ENCODE data around the gene ZNF362.

ZNF362 gene

GRCh38 chr1:33244143-33244808 lies 12.0 kb upstream of the ZNF362 start:
- DNase-seq (ENCODE audit: low spot score) = no peak
- in situ Hi-C loops (cut with MboI; ENCODE audit: low sequenced_read_pairs, unreplicated experiment) = no loop called here
- no peak for TF ChIP-seq CTCF (IDR thresholded peaks at IDR 0.05; ENCODE audit: borderline replicate concordance, control extremely low read depth, extremely low read depth, insufficient read depth, missing control alignments)

- no peak for DNase-seq (ENCODE audit: low spot score)
- in situ Hi-C loops (cut with MboI; ENCODE audit: low sequenced_read_pairs, unreplicated experiment) = no loop called here
- no peak for TF ChIP-seq CTCF (IDR thresholded peaks at IDR 0.05; ENCODE audit: borderline replicate concordance, control extremely low read depth, extremely low read depth, insufficient read depth, missing control alignments)
Observed at GRCh38 chr1:33244809-33245186, 11.5 kb upstream of the ZNF362 start.

GRCh38 chr1:33246171-33246570 lies 10.1 kb upstream of the ZNF362 start:
- no peak for TF ChIP-seq CTCF (IDR thresholded peaks at IDR 0.05; ENCODE audit: borderline replicate concordance, control extremely low read depth, extremely low read depth, insufficient read depth, missing control alignments)
- no peak for DNase-seq (ENCODE audit: low spot score)
- in situ Hi-C loops (cut with MboI; ENCODE audit: low sequenced_read_pairs, unreplicated experiment) = no loop called here

- in situ Hi-C loops (cut with MboI; ENCODE audit: low sequenced_read_pairs, unreplicated experiment) = no loop called here
- TF ChIP-seq CTCF (IDR thresholded peaks at IDR 0.05; ENCODE audit: borderline replicate concordance, control extremely low read depth, extremely low read depth, insufficient read depth, missing control alignments) = no peak
- DNase-seq (ENCODE audit: low spot score) = no peak
Observed at GRCh38 chr1:33247545-33247944, 8.7 kb upstream of the ZNF362 start.

- no peak for DNase-seq (ENCODE audit: low spot score)
Observed at GRCh38 chr1:33248244-33248643, 8.0 kb upstream of the ZNF362 start.

GRCh38 chr1:33249422-33249821 lies 6.9 kb upstream of the ZNF362 start:
- TF ChIP-seq CTCF (IDR thresholded peaks at IDR 0.05; ENCODE audit: borderline replicate concordance, control extremely low read depth, extremely low read depth, insufficient read depth, missing control alignments) = no peak
- in situ Hi-C loops (cut with MboI; ENCODE audit: low sequenced_read_pairs, unreplicated experiment) = no loop called here
- DNase-seq (ENCODE audit: low spot score) = no peak

More at GRCh38 chr1:33248244-33248643, 8.0 kb upstream of the ZNF362 start:
- in situ Hi-C loops (cut with MboI; ENCODE audit: low sequenced_read_pairs, unreplicated experiment) = no loop called here
- no peak for TF ChIP-seq CTCF (IDR thresholded peaks at IDR 0.05; ENCODE audit: borderline replicate concordance, control extremely low read depth, extremely low read depth, insufficient read depth, missing control alignments)

Data from GM13976 (cell line).